Tibial nerve (tissue), 4 donors: ENCODE results near the gene JAKMIP1. TPM values are rescaled to one million over a fixed set of nuclear protein-coding genes. Genes with fewer than 3 reads are reported as not detected.
A peak's percentile ranks its signal among the peaks of the same experiment; 100 is the strongest.
"Not testable (repeated sequence)": the region's sequence is repeated elsewhere in the genome, so short reads cannot be mapped to it uniquely, and the experiment has no call there.

Experiments
- DNase-seq, 2 donors: peaks; one replicate each; pipeline ENCODE4 v3.0.0-alpha.2; 2019; ENCODE audit warnings: low spot score in 2 of 2
- H3K27ac ChIP-seq, 4 donors: fragments of 200-600 bp; sonication (generic) in 3 of 4; one replicate each; pipeline ENCODE4 v1.5.1; 2017 to 2019; ENCODE audit warnings: mild to moderate bottlenecking in 1 of 4
- H3K27me3 ChIP-seq, 2 donors: fragments of 200-600 bp; sonication (generic) in 1 of 2; one replicate each; pipeline versions ENCODE4 v1.5.1 to v1.6.0; 2017 to 2019
- H3K36me3 ChIP-seq, 3 donors: fragments of 200-600 bp; sonication (generic); one replicate each; pipeline ENCODE4 v1.5.1; 2018 to 2019
- H3K4me1 ChIP-seq, 4 donors: fragments of 200-600 bp; sonication (generic) in 3 of 4; one replicate each; pipeline ENCODE4 v1.5.1; 2017 to 2019
- H3K4me3 ChIP-seq, 4 donors: fragments of 200-600 bp; sonication (generic) in 3 of 4; one replicate each; pipeline ENCODE4 v1.5.1; 2017 to 2019; ENCODE audit warnings: mild to moderate bottlenecking in 1 of 4, moderate library complexity in 1 of 4
- H3K9me3 ChIP-seq, 4 donors: fragments of 200-600 bp; sonication (generic) in 3 of 4; one replicate each; pipeline ENCODE4 v1.5.1; 2017 to 2019
- EP300 ChIP-seq, 2 donors: sonication (generic); formaldehyde crosslinking; IDR thresholded peaks; one replicate each; pipeline ENCODE4 v1.6.1; 2017; ENCODE audit warnings: antibody characterized with exemption in 2 of 2, mild to moderate bottlenecking in 1 of 2
- POLR2A ChIP-seq, 2 donors: fragments of 450-650 bp; IDR thresholded peaks; one replicate each; pipeline ENCODE4 v1.6.1; 2017; ENCODE audit warnings: antibody characterized with exemption in 2 of 2, mild to moderate bottlenecking in 2 of 2, moderate library complexity in 2 of 2
- WGBS, 2 donors: methylation state at CpG; one replicate each; pipeline ENCODE4 v1.1.5; 2018; 5-methylcytosine and 5-hydroxymethylcytosine counted together
- total RNA-seq, 4 donors: library from RNA; depleted of rRNA; stranded (reverse); fragments of >200 nt; gene quantifications; one replicate each; pipeline ENCODE4 v1.1.0, GENCODE V29; 2016
- TF ChIP-seq, protein P1 (sequence below), 5 experiments: fragments of 200-600 bp in 3 of 5; fragments of 450-650 bp in 2 of 5; sonication (generic) in 3 of 5; IDR thresholded peaks; one replicate each; pipeline ENCODE4 v1.5.1; 2016 to 2019; ENCODE audit warnings: antibody characterized with exemption in 5 of 5, mild to moderate bottlenecking in 3 of 5, moderate library complexity in 2 of 5

The JAKMIP1 gene
- total RNA-seq, 4 donors from 2014 or later, result 0.30 to 2.5 (median 1.2) TPM

DNA sequence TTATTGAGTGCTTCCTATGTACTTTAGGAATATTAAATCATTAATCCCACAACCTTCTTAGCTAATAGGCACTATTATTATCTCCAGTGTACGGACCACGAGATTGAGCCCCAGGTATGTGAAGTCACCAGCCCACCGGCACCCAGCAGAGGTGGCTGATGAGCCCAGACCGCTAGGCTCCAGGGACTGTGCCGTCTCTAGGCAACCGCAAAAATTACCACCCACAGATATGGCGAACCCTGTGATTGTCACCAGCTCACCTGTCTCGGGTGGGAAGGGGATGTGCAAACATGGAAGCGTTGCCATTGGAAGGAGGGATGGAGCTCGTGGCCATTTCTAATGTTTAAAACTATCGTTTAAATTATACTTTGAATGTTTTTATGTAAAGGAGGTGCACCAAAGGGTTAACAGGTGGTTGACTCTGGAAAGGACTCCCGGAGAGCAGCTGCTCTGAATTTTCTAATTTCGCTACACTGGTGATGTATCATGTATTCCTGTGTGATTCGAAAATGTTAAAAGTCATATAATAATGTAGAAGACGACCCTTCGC, 21.0 kb upstream of the JAKMIP1 start:
- Histone ChIP-seq H3K9me3 (peaks cover 0 to 15% (median 2%) of the 10 kb centered on the region in 4 donors), H3K27ac (no peak overlapping the region), H3K4me3 (peak overlapping the region in 1 of 4 donors; percentile 32), H3K4me1 (peaks cover 0 to 12% (median 0%) of the 10 kb centered on the region in 4 donors), H3K27me3 (peaks cover 0 to 37% of the 10 kb centered on the region in 2 donors), H3K36me3 (peaks cover 0 to 5% (median 0%) of the 10 kb centered on the region in 3 donors)
- DNase-seq, result no peak
- WGBS, 2 donors, result 20% methylated on average over 16 of the region's 16 CpGs
- TF ChIP-seq POLR2A (IDR thresholded peaks at IDR 0.05) (no peak), EP300 (IDR thresholded peaks at IDR 0.05) (no peak)
- TF ChIP-seq, protein P1, sequence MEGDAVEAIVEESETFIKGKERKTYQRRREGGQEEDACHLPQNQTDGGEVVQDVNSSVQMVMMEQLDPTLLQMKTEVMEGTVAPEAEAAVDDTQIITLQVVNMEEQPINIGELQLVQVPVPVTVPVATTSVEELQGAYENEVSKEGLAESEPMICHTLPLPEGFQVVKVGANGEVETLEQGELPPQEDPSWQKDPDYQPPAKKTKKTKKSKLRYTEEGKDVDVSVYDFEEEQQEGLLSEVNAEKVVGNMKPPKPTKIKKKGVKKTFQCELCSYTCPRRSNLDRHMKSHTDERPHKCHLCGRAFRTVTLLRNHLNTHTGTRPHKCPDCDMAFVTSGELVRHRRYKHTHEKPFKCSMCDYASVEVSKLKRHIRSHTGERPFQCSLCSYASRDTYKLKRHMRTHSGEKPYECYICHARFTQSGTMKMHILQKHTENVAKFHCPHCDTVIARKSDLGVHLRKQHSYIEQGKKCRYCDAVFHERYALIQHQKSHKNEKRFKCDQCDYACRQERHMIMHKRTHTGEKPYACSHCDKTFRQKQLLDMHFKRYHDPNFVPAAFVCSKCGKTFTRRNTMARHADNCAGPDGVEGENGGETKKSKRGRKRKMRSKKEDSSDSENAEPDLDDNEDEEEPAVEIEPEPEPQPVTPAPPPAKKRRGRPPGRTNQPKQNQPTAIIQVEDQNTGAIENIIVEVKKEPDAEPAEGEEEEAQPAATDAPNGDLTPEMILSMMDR (IDR thresholded peaks at IDR 0.05), result no peak

DNA sequence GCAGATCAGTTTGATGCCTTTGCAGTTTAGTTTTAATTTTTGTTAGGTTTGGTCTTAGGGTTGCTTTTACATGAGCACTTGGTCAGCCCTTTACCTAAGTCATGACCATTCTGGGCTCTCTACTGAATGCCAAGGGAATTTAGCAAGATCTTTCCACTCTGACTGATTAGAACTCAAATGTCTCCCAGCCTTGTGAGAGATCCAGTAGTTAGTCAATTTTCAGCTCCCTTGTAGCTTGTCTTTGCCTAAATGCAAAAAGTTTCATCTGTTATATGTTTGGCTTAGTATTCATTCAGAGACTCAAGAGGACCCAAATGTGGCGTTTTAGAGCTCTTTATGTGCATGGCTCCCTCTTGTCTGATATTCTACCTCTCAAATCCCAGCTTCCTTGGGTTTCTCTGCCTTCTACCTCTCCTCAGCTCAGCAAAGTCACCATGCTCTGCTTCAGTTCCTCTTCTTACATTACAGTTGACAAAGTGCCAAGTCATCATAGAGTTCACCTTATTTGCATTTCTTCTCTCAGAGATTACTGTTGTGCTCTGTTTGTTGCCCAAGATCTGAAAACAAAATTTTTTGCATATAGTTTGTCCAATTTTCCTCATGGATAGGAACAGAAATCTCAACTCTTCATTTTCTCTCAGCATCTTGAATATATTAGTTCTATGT, 17.5 kb upstream of the JAKMIP1 start:
- no peak overlapping the region for H3K4me3 ChIP-seq
- H3K4me1 ChIP-seq, result peaks cover 0 to 12% (median 0%) of the 10 kb centered on the region in 4 donors
- DNase-seq, result no peak
- TF ChIP-seq, protein P1 (IDR thresholded peaks at IDR 0.05), result no peak
- 58 to 64% methylated on average over 1 of the region's 1 CpG for WGBS, 2 donors
- H3K27me3 ChIP-seq, result peaks cover 0 to 29% of the 10 kb centered on the region in 2 donors
- H3K9me3 ChIP-seq, result peaks cover 0 to 23% (median 2%) of the 10 kb centered on the region in 4 donors
- peaks cover 0 to 5% (median 0%) of the 10 kb centered on the region in 3 donors for H3K36me3 ChIP-seq
- no peak overlapping the region for H3K27ac ChIP-seq

DNA sequence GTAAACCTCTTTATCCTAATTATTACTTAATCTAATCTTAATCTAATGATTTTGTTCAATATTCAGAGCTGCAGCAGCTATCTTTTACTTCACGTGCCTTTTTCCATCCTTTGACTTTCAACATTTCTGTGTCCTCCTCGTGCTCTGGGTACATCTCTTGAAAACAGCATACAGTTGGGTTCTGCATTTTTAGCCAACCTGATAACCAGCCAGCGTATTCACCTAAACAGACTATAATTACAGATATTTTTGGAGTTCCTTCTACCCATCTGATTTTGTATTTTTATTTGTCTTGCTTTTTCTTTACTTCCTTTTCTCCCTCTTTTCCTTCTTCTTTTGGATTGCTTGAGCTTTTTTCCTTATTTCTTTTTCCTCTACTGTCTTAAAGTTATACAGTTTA, 16.2 kb upstream of the JAKMIP1 start:
- Histone ChIP-seq H3K27ac (no peak overlapping the region), H3K9me3 (peaks cover 0 to 11% (median 0%) of the 10 kb centered on the region in 4 donors), H3K27me3 (peaks cover 0 to 18% of the 10 kb centered on the region in 2 donors), H3K4me3 (no peak overlapping the region), H3K36me3 (no peaks in the 10 kb centered on the region), H3K4me1 (peaks cover 0 to 6% (median 0%) of the 10 kb centered on the region in 4 donors)
- DNase-seq, result no peak
- WGBS, 2 donors, result 81 to 87% methylated on average over 3 of the region's 3 CpGs
- TF ChIP-seq EP300 (IDR thresholded peaks at IDR 0.05) (no peak), POLR2A (IDR thresholded peaks at IDR 0.05) (no peak)
- TF ChIP-seq, protein P1 (IDR thresholded peaks at IDR 0.05), result no peak

DNA sequence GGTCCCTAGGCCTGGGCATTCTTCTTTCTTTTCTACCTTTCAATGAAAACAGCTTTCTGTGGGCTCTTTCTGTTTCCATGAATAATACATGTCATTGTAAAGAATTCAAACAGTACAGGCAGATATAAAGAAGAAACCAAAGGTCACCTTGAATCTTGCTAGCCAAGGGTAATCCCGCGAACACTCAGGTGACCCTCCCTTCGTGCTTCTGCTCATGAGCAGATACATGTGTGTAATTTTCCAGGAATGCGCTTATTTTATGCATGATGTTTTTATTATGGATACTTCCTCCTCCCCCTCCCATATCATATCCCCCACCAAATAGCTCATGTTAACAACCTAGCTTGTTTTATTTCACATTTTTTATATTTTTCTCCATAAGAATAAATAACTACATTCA, 9.6 kb upstream of the JAKMIP1 start:
- no peak for TF ChIP-seq POLR2A (IDR thresholded peaks at IDR 0.05)
- TF ChIP-seq, protein P1 (IDR thresholded peaks at IDR 0.05), result no peak
- no peak for TF ChIP-seq EP300 (IDR thresholded peaks at IDR 0.05)
- no peaks in the 10 kb centered on the region for H3K36me3 ChIP-seq

DNA sequence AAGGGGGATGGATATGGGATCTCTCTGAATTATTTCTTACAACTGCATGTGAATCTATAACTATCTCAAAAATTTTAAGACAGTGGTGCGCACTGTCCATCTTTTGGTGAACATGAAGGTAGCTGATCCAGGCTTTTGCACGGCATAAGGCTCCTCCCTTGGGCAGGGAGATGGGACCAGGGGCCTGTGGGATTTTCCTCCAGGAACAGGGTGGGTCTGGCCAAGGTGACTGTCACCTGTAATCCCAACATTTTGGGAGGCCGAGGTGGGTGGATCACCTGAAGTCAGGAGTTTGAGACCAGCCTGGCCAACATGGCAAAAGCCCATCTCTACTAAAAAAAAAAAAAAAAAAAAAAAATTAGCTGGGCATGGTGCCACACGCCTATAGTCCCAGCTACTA, 8.9 kb upstream of the JAKMIP1 start:
- H3K4me1 ChIP-seq, H3K36me3 ChIP-seq, H3K27me3 ChIP-seq, H3K27ac ChIP-seq, DNase-seq, H3K4me3 ChIP-seq: not testable (repeated sequence)
- 77 to 79% methylated on average over 4 of the region's 4 CpGs for WGBS, 2 donors
- H3K9me3 ChIP-seq, result peaks cover 0 to 11% (median 0%) of the 10 kb centered on the region in 4 donors

More for the DNA sequence above, 9.6 kb upstream of the JAKMIP1 start:
- DNase-seq, result no peak
- no peaks in the 10 kb centered on the region for H3K27me3 ChIP-seq
- WGBS, 2 donors, result 71 to 75% methylated on average over 4 of the region's 4 CpGs
- no peaks in the 10 kb centered on the region for H3K4me1 ChIP-seq
- no peak overlapping the region for H3K27ac ChIP-seq
- peaks cover 0 to 11% (median 0%) of the 10 kb centered on the region in 4 donors for H3K9me3 ChIP-seq
- H3K4me3 ChIP-seq, result no peak overlapping the region
